GM13976 (cell line): ENCODE data around the gene PER1.

Source experiments
- DNase-seq: peaks from one replicate; pipeline ENCODE4 v3.0.0; 2012; ENCODE audit warnings: low spot score
- CTCF ChIP-seq: IDR thresholded peaks from 2 replicates; pipeline ENCODE4 v1.5.1; 2012; ENCODE audit warnings: borderline replicate concordance, mild to moderate bottlenecking; ENCODE audit not compliant: insufficient read depth; ENCODE audit errors: extremely low read depth, missing control alignments, control extremely low read depth
- in situ Hi-C: fragments of 300-500 bp; cut with MboI; formaldehyde crosslinking; loops from one replicate; pipeline ENCODE4 v1.12.0; 2022; ENCODE audit warnings: low sequenced_read_pairs, mixed read lengths, inconsistent platforms; ENCODE audit not compliant: unreplicated experiment

The PER1 gene

DNA sequence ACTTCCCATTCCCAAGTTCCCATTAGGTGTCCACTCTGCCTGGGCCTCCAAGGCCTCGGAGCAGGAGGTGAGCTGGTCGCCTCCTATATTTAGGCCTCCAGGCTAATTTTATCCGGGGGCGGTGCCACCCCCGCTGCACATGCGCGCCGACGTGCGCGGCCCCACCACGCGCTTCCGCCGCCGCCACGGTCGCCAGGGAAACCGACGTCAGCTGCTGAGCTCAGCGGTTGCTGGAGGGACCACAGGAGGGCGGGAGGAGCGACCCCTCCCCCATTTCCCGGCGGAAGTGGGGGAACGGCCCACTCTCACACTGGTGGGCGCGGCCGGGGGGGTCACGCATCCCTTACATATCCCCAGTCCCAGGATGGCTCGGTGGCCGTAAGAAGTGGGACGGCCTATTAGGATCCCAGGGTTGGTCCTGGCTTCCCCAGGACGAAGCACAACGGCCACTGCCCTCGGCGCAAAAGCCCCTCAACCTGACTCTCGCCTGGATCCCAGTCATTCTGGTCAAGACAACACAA, 1.0 kb downstream of the PER1 start:
- DNase-seq: peak; percentile 92
- TF ChIP-seq CTCF: no peak
- in situ Hi-C loops: no loop called here

GRCh38 chr17:8150194-8151119, 1.7 kb downstream of the PER1 start:
- DNase-seq: no peak
- TF ChIP-seq CTCF: no peak
- in situ Hi-C loops: no loop called here

DNA sequence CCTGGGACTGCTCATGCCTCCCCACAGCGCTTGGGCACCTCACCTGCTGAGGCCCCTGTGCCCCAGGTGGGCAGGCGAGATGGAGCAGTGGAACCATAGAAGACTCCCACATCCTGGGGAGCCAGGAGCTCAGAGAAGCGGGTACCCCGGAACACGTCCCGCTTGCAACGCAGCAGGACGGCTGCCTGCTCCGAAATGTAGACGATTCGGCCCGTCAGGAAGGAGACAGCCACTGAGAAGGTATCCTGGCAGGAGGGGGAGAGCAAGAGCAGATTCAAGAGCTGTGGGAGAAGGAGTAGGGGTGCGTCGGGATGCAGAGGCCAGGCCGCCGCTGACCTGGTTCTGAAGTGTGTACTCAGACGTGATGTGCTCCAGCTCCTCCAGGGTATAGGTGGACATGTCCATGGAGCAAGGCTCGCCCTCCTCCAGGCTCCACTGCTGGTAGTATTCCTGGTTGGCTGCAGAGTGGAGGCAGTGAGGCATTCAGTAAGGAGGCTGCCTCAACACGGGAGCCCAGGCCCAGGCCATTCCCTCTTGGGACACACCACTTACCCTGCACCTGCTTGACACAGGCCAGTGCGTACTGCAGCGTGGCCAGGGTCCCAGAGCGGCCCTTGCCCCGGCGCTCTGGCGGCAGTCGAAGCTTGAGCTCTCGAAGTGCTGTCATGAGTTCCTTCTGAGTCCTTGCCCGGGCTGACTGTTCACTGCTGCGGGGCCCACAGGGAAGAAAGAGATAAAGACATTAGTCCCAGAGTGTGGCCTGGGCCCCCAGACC, 2.6 kb downstream of the PER1 start:
- TF ChIP-seq CTCF: no peak
- in situ Hi-C loops: no loop called here
- no peak for DNase-seq

GRCh38 chr17:8148560-8148959, 3.6 kb downstream of the PER1 start:
- in situ Hi-C loops: no loop called here
- no peak for DNase-seq
- no peak for TF ChIP-seq CTCF

GRCh38 chr17:8147805-8148404, 4.3 kb downstream of the PER1 start:
- in situ Hi-C loops: no loop called here
- TF ChIP-seq CTCF: no peak
- DNase-seq: no peak

GRCh38 chr17:8147141-8147804, 4.9 kb downstream of the PER1 start:
- TF ChIP-seq CTCF: no peak
- DNase-seq: no peak
- in situ Hi-C loops: no loop called here
